Measurements from ENCODE around the gene PALMD. TPM values are rescaled to one million over a fixed set of nuclear protein-coding genes. Genes with fewer than 3 reads are reported as not detected.
A peak's percentile ranks its signal among the peaks of the same experiment; 100 is the strongest.

The PALMD gene
- total RNA-seq, 1 experiment from 2014 or later, result 10.2 TPM

DNA sequence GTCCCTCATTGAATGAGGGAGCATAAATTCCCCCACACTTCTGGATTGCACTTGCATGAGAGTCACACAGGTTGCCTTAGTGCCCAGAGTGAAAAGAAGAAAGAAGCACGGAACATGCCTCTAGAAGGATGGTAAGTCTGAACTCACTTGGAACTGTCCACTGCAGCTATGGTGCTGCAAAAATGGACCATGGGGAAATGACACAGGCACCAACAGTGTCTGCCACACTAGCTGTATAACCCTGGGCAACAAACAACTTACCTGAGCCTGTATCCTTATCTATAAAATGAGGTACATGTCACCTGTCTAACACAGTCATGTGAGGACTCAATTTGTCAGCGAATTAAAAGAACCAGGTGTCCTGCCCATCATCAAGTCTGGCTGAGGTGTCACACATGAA, 50.7 kb downstream of the PALMD start:
- DNase-seq (ENCODE audit: low read depth), result no peak

DNA sequence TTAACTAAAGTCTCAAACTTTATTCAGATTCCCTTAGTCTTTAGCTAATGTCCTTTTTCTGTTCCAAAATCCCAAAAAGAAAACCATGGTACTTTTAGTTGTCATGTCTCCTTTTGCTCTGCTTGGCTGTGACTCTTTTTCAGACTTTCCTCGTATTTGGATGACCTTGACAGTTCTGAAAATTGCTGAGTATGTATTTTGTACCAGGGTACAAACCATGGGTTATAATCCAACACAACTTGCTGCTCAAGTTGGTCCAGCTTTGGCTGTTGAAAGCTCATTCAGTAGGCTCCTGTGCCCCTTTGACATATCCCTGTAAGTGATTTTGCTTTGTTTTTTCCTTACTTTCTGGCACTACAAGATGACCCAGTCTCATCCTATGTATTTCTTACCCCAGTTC, 51.7 kb downstream of the PALMD start:
- no peak for DNase-seq (ENCODE audit: low read depth)

- DNase-seq (ENCODE audit: low read depth), result no peak
Measured at GRCh38 chr1:99700020-99700419, 54.1 kb downstream of the PALMD start.

- DNase-seq (ENCODE audit: low read depth), result no peak
Measured at GRCh38 chr1:99702221-99702620, 56.3 kb downstream of the PALMD start.

DNA sequence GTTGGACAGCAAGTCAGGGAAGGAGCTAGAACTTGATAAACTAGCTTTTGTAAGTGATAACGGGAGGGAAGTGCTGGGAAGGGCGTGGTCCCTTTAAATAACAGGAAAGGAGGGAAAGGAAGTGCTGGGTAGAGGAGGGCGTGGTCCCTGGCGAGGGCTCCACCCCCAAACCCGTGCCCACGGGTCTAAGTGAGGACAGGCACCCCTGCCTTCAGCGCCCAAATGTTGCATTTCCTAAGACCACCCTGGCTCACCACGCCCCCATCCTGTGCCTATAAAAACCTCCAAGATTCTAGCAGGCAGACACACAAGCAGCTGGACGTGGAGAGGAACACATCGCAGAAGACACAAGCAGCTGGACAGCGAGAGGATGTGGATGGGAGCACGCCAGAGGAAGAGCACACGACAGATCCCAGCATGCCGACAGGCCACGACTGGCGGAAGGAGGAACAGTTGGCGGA, 58.5 kb downstream of the PALMD start:
- DNase-seq (ENCODE audit: low read depth), result no peak

- no peak for DNase-seq (ENCODE audit: low read depth)
Measured at GRCh38 chr1:99705385-99705784, 59.5 kb downstream of the PALMD start.

- peak; percentile 67 for DNase-seq (ENCODE audit: low read depth)
Measured at GRCh38 chr1:99707535-99708142, 61.7 kb downstream of the PALMD start.

- no peak for DNase-seq (ENCODE audit: low read depth)
Measured at GRCh38 chr1:99710994-99711393, 65.1 kb downstream of the PALMD start.

- no peak for DNase-seq (ENCODE audit: low read depth)
Measured at GRCh38 chr1:99713006-99713405, 67.1 kb downstream of the PALMD start.

DNA sequence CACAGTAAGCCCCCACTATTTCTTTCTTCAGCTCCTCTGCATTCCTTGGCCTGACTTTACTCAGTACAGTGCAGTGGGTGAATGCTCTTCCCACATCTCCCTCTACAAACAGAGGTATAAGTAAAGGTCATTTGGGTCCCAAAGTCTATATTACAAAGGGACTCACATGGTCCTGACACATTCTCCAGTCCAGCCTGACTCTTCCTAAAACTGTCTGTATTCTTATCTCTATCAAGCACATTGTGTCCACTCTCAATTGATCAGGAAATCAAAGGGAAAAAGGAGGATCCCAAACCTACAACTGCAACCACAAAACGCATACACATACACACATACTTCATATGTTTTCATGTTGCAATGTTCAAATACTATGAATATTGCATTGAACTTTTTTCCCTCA, 71.1 kb downstream of the PALMD start:
- no peak for DNase-seq (ENCODE audit: low read depth)

- no peak for DNase-seq (ENCODE audit: low read depth)
Measured at GRCh38 chr1:99723251-99723650, 77.3 kb downstream of the PALMD start.

DNA sequence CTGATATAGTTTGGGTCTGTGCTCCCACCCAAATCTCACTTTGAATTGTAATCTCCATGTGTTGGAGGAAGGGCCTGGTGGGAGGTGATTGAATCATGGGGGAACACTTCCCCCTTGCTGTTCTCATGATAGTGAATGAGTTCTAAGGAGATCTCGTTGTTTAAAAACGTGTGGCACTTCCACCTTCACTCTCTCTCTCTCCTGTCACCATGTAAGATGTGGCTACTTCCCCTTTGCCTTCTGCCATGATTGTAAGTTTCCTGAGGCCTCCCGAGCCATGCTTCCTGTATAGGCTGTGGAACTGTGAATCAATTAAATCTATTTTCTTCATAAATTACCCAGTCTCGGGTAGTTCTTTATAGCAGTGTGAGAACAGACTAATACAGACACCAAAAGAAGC, 80.1 kb downstream of the PALMD start:
- no peak for DNase-seq (ENCODE audit: low read depth)

DNA sequence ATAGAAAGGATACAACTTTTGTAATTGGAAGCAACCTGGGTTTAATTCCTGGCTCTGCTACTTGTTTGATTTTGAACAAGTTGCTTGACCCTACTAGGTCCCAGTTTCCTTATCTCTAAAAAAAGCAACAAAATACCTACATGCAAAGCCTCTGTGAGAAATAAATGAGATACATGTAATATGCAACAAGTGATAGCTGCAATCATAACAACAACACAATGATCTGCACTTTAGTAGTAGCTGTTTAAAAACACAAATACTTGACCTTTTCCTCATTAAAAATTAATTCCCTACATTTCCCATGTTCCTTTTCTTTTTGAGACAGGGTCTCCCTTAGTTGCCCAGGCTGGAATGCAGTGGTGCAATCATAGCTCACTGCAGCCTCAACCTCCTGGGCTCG, 80.5 kb downstream of the PALMD start:
- no peak for DNase-seq (ENCODE audit: low read depth)

DNA sequence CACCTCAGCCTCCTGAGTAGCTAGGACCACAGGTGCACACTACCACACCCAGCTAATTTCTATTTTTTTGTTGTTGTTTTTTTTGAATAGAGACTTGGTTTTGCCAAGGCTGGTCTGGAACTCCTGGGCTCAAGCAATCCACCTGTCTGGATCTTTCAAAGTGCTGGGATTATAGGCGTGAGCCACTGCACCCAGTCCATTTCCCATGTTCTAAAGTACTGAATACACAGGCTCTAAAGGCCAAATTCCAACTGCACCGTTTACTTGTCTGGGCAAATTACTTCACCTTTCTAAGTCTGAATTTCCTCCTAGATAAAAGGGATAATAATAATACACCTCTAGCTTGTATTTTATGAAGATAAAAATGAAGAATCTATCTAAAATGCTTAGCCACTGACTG, 80.9 kb downstream of the PALMD start:
- no peak for DNase-seq (ENCODE audit: low read depth)

GRCh38 chr1:99727575-99728185, 81.8 kb downstream of the PALMD start:
- peak; percentile 80 for DNase-seq (ENCODE audit: low read depth)

GRCh38 chr1:99728494-99729235, 82.8 kb downstream of the PALMD start:
- peak; percentile 36 for DNase-seq (ENCODE audit: low read depth)

- DNase-seq (ENCODE audit: low read depth), result no peak
Measured at GRCh38 chr1:99731384-99731783, 85.5 kb downstream of the PALMD start.

GRCh38 chr1:99735852-99736251, 89.9 kb downstream of the PALMD start:
- DNase-seq (ENCODE audit: low read depth), result no peak

DNA sequence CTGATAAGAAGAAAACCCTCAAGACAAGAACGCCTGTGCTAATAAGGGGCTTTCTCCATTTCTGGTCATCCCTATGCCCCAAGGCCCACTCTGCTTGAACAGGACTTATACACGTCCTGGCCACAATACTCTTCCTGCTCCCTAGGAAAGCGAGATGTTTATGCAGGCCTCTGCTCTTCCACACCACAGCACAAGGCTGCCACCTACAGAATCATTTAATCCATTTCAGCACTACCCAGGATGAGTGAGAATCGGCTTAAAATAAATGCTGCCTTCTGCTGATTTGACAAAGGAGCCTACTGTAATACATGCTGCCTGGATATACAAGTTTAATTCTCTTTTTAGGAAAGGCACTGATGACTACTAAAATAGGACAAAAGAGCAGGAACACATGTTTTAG, 91.1 kb downstream of the PALMD start:
- DNase-seq (ENCODE audit: low read depth), result peak; percentile 73

- DNase-seq (ENCODE audit: low read depth), result no peak
Measured at GRCh38 chr1:99738858-99739465, 93.0 kb downstream of the PALMD start.

DNA sequence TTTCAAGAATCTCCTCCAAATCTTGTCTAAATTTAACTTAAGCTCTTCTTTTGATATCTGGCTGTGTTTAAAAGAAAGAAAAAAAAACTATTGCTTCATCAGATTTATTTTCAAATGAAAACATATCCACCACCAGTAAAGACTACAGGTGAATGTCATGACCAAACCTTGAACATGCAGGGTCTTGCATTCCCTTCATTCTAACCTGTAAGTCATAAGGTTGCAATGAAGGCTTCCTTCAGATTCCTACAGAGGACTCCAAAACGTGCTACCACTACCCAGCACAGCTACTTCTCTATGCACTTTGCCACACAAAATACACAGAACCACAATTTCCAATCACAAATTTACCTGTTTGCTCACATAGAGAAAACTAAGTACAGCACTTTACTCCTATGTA, 94.2 kb downstream of the PALMD start:
- no peak for DNase-seq (ENCODE audit: low read depth)

All from M059J (cell line).